GOT3 (cell line): ENCODE results near the gene ANKRD60.

ENCODE experiments used
- DNase-seq: peaks from one replicate; lab custom pipeline; 2025; ENCODE audit warnings: mixed read lengths; lab: John Stamatoyannopoulos, UW

ANKRD60 gene

DNA sequence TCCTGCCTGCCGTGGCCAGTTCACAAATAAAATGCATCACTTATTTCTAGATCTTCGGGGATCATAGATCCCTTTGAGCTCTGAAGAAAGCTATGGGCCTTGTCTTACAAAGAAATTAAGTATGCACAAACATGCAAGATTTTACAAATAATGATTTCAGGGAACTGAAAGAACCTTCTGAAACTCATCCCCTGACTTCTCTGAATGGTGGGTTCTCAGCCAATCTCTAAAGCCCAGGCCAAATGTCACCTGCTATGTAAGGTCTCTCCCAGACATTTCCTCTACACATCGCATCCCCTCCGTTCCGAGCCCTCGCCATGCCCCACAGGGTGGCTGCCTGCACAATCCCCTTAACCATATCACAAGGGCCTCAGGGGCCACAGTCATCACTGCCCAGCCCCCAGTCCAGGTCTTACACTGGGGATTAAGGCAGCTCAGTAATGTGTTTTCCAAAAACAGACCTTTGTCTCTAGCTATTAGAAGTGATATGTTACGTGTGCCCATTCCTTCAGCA, 16.1 kb upstream of the ANKRD60 start:
- DNase-seq: no peak

DNA sequence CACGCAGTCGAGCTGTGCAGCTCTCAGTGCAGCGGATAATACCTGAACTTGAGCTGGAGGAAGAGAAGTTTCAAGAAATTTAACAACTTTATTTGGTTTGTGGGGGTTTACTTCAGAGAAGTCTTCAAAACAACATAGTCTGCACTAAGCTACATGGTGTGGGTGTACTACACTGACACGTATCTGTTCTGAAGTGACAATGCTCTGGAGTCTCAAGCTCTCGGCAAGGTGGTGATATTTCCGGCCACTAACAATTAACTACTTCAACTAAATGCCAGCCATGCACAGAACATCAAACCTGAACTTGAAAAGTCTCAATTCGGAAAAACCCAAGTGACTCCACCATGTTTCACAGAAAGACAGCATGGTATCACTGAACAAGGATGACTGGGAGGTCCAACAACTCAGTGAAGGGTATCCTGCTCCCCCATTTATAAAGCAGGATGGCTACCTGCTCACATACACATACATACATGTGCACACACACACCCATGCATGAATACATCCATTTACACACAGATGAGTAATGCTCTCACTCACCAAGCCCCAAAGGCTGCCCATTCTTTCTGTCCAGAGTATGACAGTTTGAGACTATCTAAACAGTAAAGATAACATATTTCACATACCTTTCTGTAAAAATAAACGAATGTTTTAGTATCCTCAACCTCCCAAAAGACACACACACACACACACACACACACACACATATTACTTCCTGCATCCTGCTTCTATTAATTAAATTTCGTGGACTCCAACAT, 15.4 kb upstream of the ANKRD60 start:
- no peak for DNase-seq

DNA sequence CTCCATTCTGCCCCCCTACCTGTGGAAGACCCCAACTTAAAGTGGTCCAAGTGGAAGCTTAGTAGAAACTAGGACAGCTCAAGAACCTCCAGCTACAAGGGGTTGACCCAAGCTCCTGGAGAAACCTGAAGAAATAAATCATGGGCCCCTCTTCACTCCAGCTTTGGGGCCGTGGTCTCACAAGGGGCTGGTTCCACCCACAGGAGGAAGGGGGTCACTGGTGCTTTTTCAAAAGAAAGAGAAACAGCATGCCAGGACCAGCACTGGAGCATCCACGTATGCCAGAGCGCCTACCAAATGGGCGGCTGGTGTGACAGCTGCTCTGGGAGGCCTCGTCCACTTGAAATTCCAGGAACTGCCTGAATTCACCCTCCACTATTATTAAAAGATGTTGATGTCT, 14.4 kb upstream of the ANKRD60 start:
- DNase-seq: no peak

DNA sequence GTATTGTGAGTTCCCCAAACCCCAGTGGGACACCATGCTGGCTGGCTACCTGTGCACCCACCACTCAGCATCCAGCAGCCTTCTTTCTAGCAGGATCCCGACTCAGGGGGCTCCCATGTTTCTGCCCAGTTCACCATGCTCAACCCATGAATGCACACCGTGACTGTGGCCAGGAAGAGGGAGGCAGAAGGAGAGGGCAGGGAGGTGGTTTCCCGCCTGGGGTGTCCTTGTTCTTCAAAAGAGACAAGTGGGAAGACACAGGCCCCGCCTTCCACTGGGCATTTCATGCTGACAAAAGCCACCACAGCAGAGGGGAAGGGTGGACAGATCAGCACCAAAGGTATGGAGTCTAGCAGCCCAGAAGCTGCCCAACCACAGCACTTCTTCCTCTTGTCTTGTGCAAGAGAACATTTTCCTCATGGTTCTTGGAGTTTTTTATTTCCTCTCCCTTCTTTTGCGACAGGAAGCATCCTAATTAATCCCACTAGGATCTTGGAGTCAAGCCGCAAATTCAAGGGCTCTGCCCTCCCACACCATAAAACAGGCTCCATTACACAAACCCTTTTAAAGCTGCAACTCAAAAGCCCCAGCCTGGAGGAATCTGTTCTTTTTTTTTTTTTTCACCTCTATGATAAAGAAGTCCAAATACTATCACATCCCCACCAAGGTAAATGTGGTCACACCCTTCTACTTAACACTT, 13.5 kb upstream of the ANKRD60 start:
- no peak for DNase-seq

DNA sequence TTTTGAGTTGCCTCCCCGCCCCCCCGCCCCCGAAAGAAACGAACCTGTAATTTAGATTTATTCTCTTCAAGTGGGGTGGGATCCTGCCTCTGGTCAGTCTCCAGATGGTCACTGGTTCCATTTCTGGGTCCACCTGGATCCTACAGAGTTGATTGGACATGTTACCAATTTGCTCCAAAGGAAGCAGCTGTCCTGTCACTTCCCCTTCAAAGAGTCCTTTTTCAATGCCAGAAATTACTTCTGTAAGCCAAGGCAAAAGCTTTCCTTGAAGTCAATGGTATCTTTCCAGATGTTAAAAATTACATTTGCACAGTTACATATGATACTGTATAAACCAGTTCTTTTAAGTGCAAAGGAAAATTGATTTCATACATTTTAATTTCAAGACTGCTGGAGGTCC, 12.0 kb upstream of the ANKRD60 start:
- DNase-seq: no peak

DNA sequence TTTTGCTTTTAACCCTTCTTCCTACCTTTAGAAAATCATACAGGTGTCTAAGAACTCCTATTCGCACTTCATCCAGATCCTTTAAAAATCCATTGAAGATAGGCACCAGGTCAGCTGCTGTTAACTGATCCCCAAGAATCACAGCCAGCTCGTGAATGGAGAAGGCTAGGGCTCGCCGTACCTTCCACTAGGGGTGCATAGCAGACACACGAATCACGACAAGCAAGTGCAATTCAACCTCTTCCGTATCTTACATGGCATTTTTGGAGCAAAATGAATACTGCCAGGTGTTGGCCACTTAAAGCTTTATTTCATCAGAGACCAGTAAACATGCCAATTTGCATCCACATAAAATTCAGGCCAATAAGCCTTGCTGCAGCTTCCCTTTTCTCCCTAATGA, 10.8 kb upstream of the ANKRD60 start:
- DNase-seq: no peak

DNA sequence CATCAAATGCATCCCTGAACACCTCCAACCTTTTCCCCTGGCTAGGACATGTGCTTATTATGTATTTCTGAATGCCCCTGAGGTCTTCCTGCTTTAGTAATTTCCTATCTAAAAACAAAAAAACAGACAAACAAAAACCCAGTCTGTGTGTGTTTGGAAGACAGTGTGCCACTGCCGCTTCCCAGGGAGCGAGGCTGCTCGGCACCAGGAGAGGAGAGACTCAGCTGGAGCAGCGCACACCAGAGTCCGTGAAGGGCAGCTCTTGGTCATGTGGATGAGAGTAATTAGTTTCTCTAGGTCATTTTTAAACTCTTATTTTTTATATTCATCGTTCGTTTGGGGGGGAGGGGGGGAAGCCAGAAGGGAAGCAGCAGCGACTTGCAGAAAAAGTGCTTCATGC, 10.0 kb upstream of the ANKRD60 start:
- no peak for DNase-seq

DNA sequence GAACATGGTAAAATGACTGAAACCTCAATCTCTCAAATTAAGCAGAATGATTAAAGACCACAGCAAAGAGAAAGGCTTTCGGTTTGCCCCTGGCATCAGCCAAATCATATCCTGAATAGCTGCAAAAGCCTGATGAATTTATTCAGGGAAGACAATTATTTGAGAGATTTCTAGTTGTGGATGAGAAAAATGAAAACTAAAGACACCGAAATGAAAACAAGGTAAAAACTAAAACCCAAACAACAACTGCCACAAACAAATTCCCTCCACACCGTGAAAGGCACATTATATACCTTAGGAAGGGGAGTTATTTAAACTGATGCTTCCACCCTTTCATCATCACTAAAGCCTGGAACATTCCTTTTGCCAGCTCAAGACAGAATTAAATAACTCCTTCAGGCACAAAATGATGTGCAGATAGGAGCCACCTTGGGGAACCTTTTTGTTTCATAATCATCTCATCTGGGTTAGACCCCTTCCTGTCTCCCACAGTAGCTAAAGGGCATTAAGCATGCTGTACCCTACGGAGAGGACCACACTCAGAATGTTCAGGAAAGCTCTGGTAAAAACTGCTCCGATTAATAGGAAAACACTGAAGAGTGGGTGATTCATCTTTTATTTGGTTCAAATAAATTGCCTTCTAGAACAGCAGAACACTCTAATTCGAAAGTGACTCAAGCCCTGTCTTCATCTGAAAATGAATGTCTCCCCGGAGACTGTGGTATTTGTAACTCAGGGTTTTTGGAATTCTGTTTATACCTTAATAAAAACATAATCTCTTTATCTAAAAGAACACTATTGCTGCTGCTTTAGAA, 9.1 kb upstream of the ANKRD60 start:
- no peak for DNase-seq

DNA sequence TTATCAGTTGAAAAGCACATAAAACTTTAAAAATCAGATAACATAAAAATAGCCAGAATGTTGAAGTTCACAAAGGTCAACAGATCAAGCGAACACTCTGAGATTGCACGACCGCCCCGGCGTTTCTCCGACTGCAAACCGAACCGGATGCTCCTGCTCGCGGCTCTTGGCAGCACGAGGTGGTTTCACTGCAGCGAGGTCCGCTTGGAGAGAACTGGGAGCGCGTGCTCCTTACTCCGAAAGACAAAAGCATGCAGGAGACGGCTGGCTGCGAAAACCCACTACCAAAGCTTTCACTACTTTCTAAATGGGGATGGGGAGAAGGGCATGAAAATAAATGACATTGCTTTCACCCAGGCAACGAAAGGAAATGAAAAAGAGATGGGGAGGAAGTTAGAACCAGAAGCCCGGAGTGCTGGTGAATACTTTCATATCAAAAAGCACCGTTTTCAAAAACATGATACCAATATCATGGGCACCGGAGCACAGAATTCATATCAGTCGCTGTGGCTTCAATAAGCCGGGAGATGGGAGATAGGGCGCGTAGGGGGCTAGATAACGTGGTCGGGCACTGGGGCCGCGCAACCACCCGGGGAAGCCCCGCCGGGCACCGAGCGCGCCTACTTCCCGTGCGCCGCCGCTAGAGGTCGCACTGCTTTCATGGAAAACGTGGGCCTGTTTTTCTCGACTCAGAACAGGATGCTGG, 8.3 kb upstream of the ANKRD60 start:
- DNase-seq: peak; percentile 61

DNA sequence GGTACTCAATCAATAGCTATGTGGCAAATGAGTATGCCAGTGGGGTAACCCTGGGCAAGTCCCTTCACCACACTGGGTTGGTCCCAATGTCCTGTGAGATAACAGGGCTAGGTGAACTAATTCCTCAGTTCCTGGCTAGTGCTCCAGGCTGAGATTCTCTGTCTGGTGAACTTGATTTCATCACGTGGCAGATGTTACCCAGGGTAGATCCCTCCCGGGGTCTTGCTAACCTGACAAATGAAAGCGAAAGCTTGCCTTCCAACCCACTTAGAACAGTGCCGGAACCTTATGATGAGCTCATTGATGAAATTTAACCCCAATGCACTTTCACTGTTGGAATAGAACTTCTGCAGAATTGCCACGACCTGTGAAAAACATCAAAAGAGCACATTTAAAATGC, 6.6 kb upstream of the ANKRD60 start:
- DNase-seq: no peak

DNA sequence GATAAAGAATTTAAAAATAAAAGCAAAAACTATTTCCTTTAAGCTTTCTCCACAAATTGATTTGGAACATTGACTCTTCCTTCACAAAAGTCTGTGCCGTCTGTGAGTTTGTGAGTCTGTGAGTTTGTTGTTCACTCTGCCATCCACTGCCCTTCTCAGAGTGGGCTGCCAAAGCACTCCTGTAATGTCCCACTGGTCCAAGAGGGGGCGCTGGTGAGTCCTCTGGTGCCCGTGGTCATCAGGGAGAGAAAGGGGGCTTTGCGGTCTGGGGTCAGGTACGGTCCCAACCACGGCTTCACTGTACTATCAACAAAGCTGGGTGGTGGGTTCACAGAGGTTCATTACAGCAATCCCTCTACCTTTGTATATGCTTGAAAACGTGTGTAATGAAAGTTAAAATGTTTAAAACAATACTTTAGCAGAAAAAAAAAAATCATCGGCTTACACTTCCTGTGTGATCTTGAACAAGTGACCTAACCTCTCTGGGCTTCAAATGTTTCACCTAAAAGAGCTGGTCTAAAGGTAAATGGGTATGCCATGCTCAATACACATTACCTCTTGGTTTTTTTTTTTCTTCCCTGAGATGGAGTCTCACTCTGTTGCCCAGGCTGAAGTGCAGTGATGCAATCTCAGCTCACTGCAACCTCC, 5.6 kb upstream of the ANKRD60 start:
- no peak for DNase-seq

DNA sequence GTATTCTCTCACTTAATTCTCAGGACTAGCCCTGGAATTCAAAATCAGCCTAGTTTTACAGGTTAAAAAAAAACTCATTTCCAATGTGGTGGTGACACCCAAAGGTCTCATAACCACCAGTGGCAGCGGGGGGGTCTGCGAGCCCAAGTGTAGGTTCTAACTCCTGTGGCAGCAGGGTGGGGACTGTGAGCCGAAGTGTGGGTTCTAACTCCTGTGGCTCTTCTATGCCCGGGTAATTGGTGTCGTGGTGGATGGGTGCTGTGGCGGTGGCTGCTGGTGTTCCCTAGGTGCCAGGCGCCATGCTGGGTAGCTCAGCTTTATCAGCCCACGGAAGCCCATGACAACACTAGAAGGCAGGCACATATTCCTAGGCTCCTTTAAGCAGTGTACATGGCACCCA, 4.9 kb upstream of the ANKRD60 start:
- DNase-seq: no peak

DNA sequence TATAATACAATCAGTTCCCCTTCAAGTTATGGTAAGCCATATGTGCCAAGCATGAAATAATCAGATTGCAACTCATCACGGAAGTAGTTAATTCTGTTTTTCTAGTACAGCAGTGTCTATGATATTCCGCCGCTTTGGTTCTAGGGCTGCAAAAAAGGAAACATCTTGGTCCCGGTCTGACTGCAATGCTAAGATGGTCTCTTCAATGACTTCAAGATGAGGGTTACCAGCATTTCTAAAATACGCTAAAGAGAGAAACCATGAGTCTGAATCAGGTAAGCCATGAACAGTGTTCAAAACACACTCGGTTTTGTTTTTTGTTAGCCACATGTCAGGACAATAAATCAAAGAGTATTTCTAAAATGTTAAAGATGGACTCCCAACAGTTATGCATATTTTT, 3.2 kb upstream of the ANKRD60 start:
- DNase-seq: no peak

DNA sequence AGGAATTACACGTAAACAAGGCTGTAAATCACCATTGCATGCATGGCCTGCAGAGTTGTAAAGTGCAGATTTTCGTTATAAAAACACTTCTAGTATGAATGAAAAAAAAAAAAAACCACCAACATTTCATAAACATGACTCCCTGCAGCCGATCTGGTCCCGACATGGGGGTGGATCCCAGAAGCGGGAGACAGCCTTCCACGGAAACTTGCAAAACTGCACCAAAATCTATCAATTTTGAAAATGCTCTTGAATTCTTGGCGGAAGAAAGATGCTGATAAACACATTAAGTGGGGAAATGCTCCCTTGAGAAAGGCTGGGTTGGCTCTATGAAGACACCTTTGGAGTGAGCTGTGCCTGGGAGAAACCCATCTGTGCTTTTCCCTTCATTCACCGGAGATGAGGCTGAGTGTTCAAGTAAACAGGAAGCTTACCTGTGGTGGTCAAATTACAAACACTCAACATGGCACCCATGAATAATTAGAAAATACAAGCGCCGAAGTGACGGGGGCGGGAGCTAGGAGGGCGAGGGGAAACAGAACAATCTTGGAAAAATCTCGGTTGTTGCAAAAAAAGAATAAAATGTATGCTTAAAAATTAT, 845 bp upstream of the ANKRD60 start:
- no peak for DNase-seq

DNA sequence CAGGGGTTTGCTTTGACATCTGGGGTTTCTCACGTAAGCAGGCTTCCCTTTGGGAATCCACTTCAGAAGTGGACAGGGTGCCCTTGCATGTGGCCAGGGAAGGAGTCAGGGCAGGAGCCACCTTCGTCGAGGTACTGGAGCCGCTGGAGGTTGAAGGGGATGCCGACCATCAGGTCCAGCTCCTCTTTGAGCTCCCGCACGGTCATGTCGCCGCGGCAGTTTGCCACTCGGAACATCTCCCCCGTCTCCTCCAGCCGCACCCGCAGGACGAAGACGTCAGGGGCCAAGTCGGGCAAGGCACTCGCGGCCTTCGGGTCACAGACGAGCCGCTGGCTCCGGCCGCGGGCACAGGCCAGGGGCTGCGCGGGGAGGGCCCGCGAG, 360 bp downstream of the ANKRD60 start:
- DNase-seq: no peak

DNA sequence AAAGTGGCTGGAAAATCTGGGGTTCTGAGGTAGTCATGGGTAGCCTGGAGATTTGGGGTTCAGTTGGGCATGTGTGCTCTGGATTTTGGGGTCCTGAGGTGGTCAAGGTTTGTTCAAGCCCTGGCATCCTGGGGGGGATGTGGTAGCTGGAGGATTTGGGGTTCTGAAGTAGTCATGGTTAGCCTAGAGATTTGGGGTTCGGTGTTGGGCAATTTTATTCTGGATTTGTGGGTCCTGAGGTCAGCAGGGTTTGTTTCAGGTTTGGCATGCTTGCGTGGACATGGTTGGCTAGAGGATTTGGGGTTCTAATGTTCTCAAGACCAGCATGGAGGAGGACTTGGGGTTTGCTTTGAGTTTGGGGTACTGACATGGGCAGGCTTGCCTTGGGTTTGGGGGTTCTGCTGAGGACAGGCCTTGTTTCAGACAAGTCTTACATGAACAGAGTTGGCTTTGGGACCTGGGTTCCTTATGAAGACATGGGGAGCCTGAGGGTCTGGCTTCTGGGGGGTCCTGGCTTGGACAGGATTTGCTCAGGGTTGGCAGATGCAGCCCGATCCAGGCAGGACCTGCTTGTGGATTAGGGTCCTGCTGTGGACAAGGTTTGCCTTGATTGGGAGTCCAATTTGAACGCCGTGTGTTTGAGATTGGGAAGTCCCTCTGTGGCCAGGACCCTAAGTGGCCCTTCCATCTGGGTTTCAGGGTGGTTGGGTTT, 906 bp downstream of the ANKRD60 start:
- DNase-seq: no peak

DNA sequence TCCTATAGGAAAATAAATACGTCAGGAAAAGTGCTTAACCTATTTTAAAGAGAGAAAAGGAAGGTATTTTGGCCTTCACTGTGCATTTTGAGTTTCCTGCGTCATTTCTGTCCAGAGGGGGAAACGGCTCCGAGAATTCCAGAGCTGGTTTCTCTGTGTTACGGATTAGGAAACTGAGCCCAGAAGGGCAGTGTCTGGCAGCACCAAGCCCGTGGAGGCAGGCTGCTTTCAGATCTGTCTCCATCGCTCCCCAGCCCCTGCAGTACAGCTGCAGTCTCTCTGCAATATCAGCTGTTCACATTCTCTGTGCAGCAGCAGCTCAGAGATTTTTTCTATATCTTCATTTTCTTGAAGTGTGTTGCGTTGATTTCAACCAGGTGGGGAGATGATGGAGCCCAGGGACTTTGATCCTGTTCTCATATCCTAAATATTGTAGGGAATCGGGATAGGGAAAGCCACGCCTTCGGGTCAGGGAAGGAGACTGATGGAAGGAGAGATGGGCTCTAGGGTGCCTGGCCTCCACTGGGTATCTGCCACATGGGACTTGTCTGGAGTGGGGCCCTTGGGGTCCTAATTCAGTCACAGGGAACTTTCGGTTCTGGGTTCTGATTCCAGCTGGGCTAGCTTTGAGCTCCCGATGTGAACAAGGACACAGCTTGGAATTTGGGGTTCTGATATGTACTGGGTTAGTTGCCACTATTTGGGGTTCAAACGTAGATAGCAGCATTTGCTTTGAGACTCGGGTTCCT, 2.8 kb downstream of the ANKRD60 start:
- DNase-seq: no peak

DNA sequence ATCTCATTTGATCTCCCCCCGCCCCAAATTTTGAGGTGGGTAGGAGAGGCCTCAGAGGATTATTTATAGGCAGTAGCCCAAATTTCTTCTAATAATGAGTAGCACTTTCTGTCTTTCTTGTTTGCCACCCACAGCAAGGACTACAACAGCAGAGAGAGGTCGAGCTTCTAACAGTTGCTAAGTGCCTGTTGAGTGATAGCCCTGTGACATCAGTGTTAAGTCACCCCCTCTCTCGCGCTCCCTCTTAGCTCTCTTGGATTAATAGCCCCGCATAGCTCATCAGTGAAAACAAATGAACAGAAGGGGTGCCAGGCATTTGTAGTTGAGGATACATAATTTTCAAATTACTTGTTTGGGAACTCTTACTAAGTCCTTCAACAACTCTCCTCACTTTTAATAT, 3.5 kb downstream of the ANKRD60 start:
- DNase-seq: no peak

DNA sequence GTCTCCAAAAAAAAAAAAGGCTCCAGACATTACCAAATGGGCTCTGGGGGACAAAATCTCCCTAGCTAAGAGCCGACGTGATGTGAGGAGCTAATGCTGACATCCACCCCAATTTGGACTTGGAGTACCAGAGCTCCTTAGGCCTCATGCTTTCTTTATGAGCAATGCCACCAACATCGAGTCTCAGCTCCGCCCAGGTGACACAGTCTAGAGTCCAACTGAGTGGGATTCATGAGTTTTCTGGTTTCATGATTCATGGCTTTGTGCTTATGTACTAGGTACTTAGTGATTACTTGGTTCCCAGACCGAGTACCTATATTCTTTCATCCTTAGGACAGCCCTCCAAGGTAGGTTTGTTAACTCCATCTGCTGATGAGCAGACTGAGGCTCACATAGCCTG, 4.4 kb downstream of the ANKRD60 start:
- DNase-seq: no peak
